Measurements from ENCODE around the gene UBL4A. TPM values are rescaled to one million over a fixed set of nuclear protein-coding genes. Genes with fewer than 3 reads are reported as not detected.

Gene UBL4A
- total and polyA plus RNA-seq, 9 of the 15 experiments (the other 6 are each of a cell fraction or from before 2014, with no cell fraction given) = 15.2 to 140 (median 100) TPM

DNA sequence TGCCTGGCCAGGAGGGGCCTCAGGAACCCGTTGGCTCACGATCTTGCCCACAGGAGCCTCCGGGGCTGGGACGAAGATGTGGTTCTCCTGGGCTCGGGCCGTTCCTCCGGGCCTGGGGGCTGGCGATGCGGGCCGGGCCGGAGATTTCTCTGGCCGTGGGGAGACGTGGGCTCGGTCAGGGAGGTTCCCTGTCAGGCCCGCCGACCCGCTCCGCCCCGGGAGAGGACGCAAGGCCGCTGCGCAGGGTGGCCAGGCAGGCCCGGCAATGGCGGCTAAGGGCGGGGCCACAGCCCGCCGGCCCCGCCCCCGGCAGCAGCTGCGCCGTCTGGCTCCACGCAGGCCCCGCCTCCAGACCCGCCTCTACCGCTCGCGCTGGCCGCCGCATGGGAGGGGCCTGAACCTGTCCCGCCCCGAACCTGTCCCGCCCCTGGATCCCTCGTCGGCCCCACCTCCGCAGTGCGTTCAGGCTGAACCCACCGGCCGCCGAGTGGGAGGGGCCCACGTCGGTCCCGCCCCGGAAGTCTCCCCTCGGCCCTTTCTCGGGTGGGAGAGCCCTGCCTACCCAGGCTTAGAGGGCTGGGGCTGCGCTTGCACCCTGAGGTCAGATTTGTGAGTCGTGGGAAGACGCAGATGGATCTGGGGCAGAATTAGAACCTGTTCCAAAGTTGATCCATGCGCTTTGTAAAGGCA, 29.7 kb upstream of the UBL4A start, which contains the start of gene FAM3A (continued):
- TF ChIP-seq, protein P1, sequence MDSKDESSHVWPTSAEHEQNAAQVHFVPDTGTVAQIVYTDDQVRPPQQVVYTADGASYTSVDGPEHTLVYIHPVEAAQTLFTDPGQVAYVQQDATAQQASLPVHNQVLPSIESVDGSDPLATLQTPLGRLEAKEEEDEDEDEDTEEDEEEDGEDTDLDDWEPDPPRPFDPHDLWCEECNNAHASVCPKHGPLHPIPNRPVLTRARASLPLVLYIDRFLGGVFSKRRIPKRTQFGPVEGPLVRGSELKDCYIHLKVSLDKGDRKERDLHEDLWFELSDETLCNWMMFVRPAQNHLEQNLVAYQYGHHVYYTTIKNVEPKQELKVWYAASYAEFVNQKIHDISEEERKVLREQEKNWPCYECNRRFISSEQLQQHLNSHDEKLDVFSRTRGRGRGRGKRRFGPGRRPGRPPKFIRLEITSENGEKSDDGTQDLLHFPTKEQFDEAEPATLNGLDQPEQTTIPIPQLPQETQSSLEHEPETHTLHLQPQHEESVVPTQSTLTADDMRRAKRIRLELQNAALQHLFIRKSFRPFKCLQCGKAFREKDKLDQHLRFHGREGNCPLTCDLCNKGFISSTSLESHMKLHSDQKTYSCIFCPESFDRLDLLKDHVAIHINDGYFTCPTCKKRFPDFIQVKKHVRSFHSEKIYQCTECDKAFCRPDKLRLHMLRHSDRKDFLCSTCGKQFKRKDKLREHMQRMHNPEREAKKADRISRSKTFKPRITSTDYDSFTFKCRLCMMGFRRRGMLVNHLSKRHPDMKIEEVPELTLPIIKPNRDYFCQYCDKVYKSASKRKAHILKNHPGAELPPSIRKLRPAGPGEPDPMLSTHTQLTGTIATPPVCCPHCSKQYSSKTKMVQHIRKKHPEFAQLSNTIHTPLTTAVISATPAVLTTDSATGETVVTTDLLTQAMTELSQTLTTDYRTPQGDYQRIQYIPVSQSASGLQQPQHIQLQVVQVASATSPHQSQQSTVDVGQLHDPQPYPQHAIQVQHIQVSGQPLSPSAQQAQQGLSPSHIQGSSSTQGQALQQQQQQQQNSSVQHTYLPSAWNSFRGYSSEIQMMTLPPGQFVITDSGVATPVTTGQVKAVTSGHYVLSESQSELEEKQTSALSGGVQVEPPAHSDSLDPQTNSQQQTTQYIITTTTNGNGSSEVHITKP (IDR thresholded peaks at IDR 0.05; ENCODE audit: partially characterized antibody) = peak; percentile 73
- TF ChIP-seq GATAD2A (IDR thresholded peaks at IDR 0.05) = peak; percentile 52; the same call in 1 of the 2 replicates
- TF ChIP-seq ZNF518B (CRISPR knock-in tag; IDR thresholded peaks at IDR 0.05) = no peak
- TF ChIP-seq, protein P2, sequence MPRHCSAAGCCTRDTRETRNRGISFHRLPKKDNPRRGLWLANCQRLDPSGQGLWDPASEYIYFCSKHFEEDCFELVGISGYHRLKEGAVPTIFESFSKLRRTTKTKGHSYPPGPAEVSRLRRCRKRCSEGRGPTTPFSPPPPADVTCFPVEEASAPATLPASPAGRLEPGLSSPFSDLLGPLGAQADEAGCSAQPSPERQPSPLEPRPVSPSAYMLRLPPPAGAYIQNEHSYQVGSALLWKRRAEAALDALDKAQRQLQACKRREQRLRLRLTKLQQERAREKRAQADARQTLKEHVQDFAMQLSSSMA (CRISPR knock-in tag; IDR thresholded peaks at IDR 0.05) = no peak
- no peak for TF ChIP-seq TFAM (CRISPR knock-in tag; conservative IDR thresholded peaks at IDR 0.05)
- peak; percentile 55; the same call in 1 of the 2 replicates for TF ChIP-seq PML (IDR thresholded peaks at IDR 0.05; ENCODE audit: low read length)
- no peak for TF ChIP-seq FOSL1 (tag; conservative IDR thresholded peaks at IDR 0.05)
- 0 out of 4 replicates have a peak, but pooled peaks of 1 of the 2 experiments have one; percentile 53 for TF ChIP-seq TEAD1 (CRISPR knock-in tag; IDR thresholded peaks at IDR 0.05)
- no peak for TF ChIP-seq SREBF2 (CRISPR knock-in tag; IDR thresholded peaks at IDR 0.05)
- TF ChIP-seq SIN3B (IDR thresholded peaks at IDR 0.05; ENCODE audit: low read depth) = peak; percentile 52; the same call in 1 of the 2 replicates
- 0 out of 2 replicates have a peak, but pooled peaks have one; percentile 42 for TF ChIP-seq CAMTA2 (CRISPR knock-in tag; conservative IDR thresholded peaks at IDR 0.05)
- TF ChIP-seq, protein P3, sequence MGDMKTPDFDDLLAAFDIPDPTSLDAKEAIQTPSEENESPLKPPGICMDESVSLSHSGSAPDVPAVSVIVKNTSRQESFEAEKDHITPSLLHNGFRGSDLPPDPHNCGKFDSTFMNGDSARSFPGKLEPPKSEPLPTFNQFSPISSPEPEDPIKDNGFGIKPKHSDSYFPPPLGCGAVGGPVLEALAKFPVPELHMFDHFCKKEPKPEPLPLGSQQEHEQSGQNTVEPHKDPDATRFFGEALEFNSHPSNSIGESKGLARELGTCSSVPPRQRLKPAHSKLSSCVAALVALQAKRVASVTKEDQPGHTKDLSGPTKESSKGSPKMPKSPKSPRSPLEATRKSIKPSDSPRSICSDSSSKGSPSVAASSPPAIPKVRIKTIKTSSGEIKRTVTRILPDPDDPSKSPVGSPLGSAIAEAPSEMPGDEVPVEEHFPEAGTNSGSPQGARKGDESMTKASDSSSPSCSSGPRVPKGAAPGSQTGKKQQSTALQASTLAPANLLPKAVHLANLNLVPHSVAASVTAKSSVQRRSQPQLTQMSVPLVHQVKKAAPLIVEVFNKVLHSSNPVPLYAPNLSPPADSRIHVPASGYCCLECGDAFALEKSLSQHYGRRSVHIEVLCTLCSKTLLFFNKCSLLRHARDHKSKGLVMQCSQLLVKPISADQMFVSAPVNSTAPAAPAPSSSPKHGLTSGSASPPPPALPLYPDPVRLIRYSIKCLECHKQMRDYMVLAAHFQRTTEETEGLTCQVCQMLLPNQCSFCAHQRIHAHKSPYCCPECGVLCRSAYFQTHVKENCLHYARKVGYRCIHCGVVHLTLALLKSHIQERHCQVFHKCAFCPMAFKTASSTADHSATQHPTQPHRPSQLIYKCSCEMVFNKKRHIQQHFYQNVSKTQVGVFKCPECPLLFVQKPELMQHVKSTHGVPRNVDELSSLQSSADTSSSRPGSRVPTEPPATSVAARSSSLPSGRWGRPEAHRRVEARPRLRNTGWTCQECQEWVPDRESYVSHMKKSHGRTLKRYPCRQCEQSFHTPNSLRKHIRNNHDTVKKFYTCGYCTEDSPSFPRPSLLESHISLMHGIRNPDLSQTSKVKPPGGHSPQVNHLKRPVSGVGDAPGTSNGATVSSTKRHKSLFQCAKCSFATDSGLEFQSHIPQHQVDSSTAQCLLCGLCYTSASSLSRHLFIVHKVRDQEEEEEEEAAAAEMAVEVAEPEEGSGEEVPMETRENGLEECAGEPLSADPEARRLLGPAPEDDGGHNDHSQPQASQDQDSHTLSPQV (IDR thresholded peaks at IDR 0.05) = 0 out of 2 replicates have a peak, but pooled peaks have one; percentile 26
- TF ChIP-seq, protein P4, sequence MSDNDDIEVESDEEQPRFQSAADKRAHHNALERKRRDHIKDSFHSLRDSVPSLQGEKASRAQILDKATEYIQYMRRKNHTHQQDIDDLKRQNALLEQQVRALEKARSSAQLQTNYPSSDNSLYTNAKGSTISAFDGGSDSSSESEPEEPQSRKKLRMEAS (CRISPR knock-in tag; IDR thresholded peaks at IDR 0.05) = no peak
